AG04450 (cell line): ENCODE data around the gene PPP1CA. TPM values are rescaled to one million over a fixed set of nuclear protein-coding genes. Genes with fewer than 3 reads are reported as not detected.

Experiments
- CTCF ChIA-PET: fragments of 300-600, 350-600 bp; formaldehyde crosslinking; extraction: SDS; loops from one replicate; lab custom pipeline; 2022; ENCODE audit warnings: antibody characterized with exemption, inconsistent platforms; lab: Charles Lee
- POLR2A ChIA-PET: fragments of 350-600 bp; formaldehyde crosslinking; extraction: SDS; loops from one replicate; lab custom pipeline; 2021; ENCODE audit warnings: antibody characterized with exemption, inconsistent platforms; lab: Yijun Ruan, JAX
- DNase-seq: peaks from one replicate; pipeline ENCODE4 v3.0.0-alpha.2; 2011; ENCODE audit warnings: low read depth, low spot score
- H3K27ac ChIP-seq: one replicate; pipeline ENCODE4 v1.5.1; 2012; ENCODE audit warnings: low read depth, low read length, control low read depth
- H3K27me3 ChIP-seq: one replicate; pipeline ENCODE4 v1.6.0; 2012; ENCODE audit warnings: low read length; ENCODE audit not compliant: control insufficient read depth, insufficient read depth
- H3K4me3 ChIP-seq: 2 replicates; pipeline ENCODE4 v1.5.1; 2011; ENCODE audit warnings: mild to moderate bottlenecking, low read depth, low read length, control low read depth
- H3K9me3 ChIP-seq: 2 replicates; pipeline ENCODE4 v1.5.1; 2012; ENCODE audit warnings: low read length; ENCODE audit not compliant: control insufficient read depth, insufficient read depth
- CTCF ChIP-seq: IDR thresholded peaks from 2 replicates; pipeline ENCODE4 v1.5.1; 2011; ENCODE audit warnings: low read depth, low read length, control low read depth, inconsistent platforms
- polyA plus RNA-seq: library from polyadenylated mRNA; depleted of rRNA; stranded (reverse); fragments of >200 nt; gene quantifications from 2 replicates; pipeline ENCODE4 v1.2.3, GENCODE V29; 2011

The PPP1CA gene
- polyA plus RNA-seq, 1 experiment = 116 TPM

GRCh38 chr11:67364169-67364568 is 37.5 kb downstream of the PPP1CA start:
- CTCF ChIA-PET = interaction anchor here (0.7 to 19.6 kb wide), 4 partner anchors 7 to 16 kb away, joined by 3 to 716 read pairs (median 17); partner anchors contain the start of genes CLCF1 and RAD9A
- no peak overlapping the region for H3K27ac ChIP-seq
- POLR2A ChIA-PET = no interaction called here
- no peak for DNase-seq
- TF ChIP-seq CTCF = no peak
- no peaks in the 10 kb centered on the region for H3K27me3 ChIP-seq
- H3K4me3 ChIP-seq = no peak overlapping the region
- no peaks in the 10 kb centered on the region; the same call in 1 of the 2 replicates for H3K9me3 ChIP-seq

DNA sequence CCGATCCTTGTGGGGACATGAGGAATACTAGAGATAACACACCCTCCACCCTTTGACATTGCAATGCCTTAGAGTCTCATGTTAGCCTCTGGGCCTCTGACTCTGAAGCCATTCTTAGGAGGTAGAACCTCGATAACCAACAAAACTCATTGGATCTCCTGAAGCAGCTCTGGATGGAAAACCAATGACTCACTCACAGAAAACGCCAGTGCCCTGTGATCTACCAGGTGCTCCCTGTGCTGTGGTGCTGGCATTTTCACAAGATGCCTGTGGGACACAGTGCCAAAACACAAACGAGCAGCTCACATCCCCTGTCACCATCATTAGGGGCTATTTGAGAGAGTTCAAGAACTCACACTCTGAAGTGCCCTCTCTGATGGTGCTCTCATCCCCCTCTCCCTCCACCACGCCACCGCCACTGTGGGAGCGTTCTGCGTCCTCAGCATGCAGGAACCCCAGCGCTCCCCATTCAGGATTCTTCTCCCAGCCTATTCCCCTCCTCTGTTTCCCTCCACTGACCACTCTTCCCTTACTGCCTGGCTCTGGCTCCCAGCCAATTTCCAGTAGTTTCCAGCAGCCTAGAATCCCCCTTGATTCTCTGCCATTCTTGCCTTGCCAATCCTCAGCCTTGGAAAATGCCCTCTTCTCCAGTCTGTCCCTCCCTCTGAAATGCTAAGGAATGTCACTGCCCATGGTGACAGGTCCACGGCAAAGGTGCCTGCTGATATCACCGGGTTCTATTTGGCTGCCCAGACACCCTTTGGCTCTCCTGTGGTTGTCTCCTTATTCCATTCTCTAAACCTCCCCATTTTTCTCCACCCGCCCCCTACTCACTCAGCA is 43.6 kb downstream of the PPP1CA start:
- no peak for DNase-seq
- Histone ChIP-seq H3K27me3 (no peaks in the 10 kb centered on the region), H3K4me3 (no peak overlapping the region), H3K27ac (peak overlapping the region; percentile 32), H3K9me3 (no peaks in the 10 kb centered on the region)
- CTCF ChIA-PET = interaction anchor here (0.6 to 19.6 kb wide), 7 partner anchors 9 to 236 kb away, joined by 4 to 716 read pairs (median 9); partner anchors contain the start of genes CLCF1, PPP1CA and RAD9A
- POLR2A ChIA-PET = interaction anchor here (3.2 to 8.7 kb wide), 2 partner anchors 15 to 22 kb away, joined by 24 to 106 read pairs; partner anchors contain the start of gene CLCF1
- no peak for TF ChIP-seq CTCF

DNA sequence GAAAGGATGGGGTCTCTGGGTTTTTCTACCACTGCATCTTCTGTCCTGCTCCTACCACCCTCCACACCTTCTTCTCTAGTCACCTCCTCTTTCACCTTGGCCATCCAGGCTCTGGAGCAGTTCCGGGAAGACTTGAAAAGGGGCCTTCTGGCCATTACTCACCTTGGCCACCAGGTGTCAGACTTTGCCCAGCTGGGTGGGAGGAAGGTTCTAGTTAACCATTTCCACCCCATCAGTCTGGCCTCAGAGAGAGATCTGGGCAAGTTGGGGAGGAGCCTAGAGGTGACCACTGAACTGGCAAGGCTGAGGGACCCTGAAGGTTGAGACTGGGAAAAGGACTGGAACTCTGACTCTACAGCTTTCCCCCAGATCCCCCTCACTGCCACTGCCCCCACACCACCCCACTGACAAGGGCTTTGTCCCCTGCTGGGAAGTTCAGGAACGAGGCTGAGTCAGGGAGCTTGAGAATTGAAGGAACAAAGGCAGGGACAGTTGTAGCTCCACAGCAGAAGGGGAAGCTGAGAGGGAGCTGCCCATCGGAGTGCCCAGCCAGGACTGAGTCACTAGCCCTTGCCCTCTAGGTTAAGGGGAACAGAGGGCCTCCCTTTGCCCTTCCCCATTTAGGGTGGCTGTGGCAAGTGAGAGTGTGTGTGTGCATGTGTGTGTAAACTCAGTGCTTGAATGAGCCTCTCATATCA is 44.6 kb downstream of the PPP1CA start:
- H3K27me3 ChIP-seq = no peaks in the 10 kb centered on the region
- DNase-seq = peak; percentile 52
- no peak overlapping the region for H3K4me3 ChIP-seq
- POLR2A ChIA-PET = interaction anchor here (0.5 to 8.7 kb wide), 4 partner anchors 16 to 72 kb away, joined by 3 to 106 read pairs (median 20); partner anchors contain the start of gene CLCF1
- TF ChIP-seq CTCF = peak; percentile 95
- H3K9me3 ChIP-seq = no peaks in the 10 kb centered on the region; the same call in 1 of the 2 replicates
- CTCF ChIA-PET = interaction anchor here (0.6 to 19.6 kb wide), 15 partner anchors 8 to 524 kb away, joined by 3 to 716 read pairs (median 5); partner anchors contain the start of genes CLCF1, PPP1CA and RAD9A
- peak overlapping the region; percentile 97 for H3K27ac ChIP-seq

GRCh38 chr11:67356387-67356863 is 45.2 kb downstream of the PPP1CA start:
- no peak for TF ChIP-seq CTCF
- no peak for DNase-seq
- peak overlapping the region; percentile 97 for H3K27ac ChIP-seq
- H3K9me3 ChIP-seq = no peaks in the 10 kb centered on the region; the same call in 1 of the 2 replicates
- no peak overlapping the region for H3K4me3 ChIP-seq
- POLR2A ChIA-PET = interaction anchor here (1.7 to 8.7 kb wide), 3 partner anchors 16 to 26 kb away, joined by 16 to 106 read pairs (median 24); partner anchors contain the start of gene CLCF1
- no peaks in the 10 kb centered on the region for H3K27me3 ChIP-seq
- CTCF ChIA-PET = interaction anchor here (0.7 to 19.6 kb wide), 10 partner anchors 8 to 138 kb away, joined by 3 to 716 read pairs (median 6); partner anchors contain the start of genes CLCF1, PPP1CA and RAD9A
